Stimulated activated memory B cell treated with anti-CD40 and anti-IgM and Interleukin-4, amounts not matched to agents 10 μg/mL and 1 μg/mL and 100 μg/mL, for 72 hours (primary cell): ENCODE data around the gene CD22.
A peak's percentile ranks its signal among the peaks of the same experiment; 100 is the strongest.
"Not testable (repeated sequence)": the region's sequence is repeated elsewhere in the genome, so short reads cannot be mapped to it uniquely, and the experiment has no call there.

Experiments used
- ATAC-seq: fragments of 150-1000 bp; cut with Tn5 transposase; 2 replicates; pipeline ENCODE4 v1.10.0; 2021
- H3K27ac Mint-ChIP-seq: one replicate; pipeline ENCODE4 v1.8.0; 2022; ENCODE audit warnings: mild to moderate bottlenecking, mixed read lengths
- H3K27me3 Mint-ChIP-seq: one replicate; pipeline ENCODE4 v1.8.0; 2022; ENCODE audit warnings: mixed read lengths
- H3K36me3 Mint-ChIP-seq: one replicate; pipeline ENCODE4 v1.8.0; 2022; ENCODE audit warnings: mixed read lengths
- H3K4me1 Mint-ChIP-seq: one replicate; pipeline ENCODE4 v1.8.0; 2022; ENCODE audit warnings: mixed read lengths
- H3K4me3 Mint-ChIP-seq: one replicate; pipeline ENCODE4 v1.8.0; 2022; ENCODE audit warnings: mild to moderate bottlenecking, moderate library complexity, mixed read lengths
- H3K9me3 Mint-ChIP-seq: one replicate; pipeline ENCODE4 v1.8.0; 2022; ENCODE audit warnings: mixed read lengths

The CD22 gene

GRCh38 chr19:35363711-35364425 lies 34.9 kb downstream of the CD22 start:
- H3K27me3 Mint-ChIP-seq: peaks cover 48% of the 10 kb centered on the region
- H3K9me3 Mint-ChIP-seq: no peaks in the 10 kb centered on the region
- no peak for ATAC-seq
- H3K4me1 Mint-ChIP-seq: no peaks in the 10 kb centered on the region
- no peak overlapping the region for H3K4me3 Mint-ChIP-seq
- no peak overlapping the region for H3K27ac Mint-ChIP-seq
- no peaks in the 10 kb centered on the region for H3K36me3 Mint-ChIP-seq

- H3K9me3 Mint-ChIP-seq: peaks cover 5% of the 10 kb centered on the region
- H3K4me3 Mint-ChIP-seq: no peak overlapping the region
- H3K4me1 Mint-ChIP-seq: no peaks in the 10 kb centered on the region
- H3K27ac Mint-ChIP-seq: no peak overlapping the region
- H3K36me3 Mint-ChIP-seq: peaks cover 7% of the 10 kb centered on the region
- peaks cover 48% of the 10 kb centered on the region for H3K27me3 Mint-ChIP-seq
- ATAC-seq: no peak
Measured at GRCh38 chr19:35365303-35365702, 36.3 kb downstream of the CD22 start.

- Mint-ChIP-seq H3K9me3 (peaks cover 5% of the 10 kb centered on the region), H3K36me3 (peaks cover 7% of the 10 kb centered on the region), H3K27ac (no peak overlapping the region)
Measured at GRCh38 chr19:35368378-35368777, 39.4 kb downstream of the CD22 start.

GRCh38 chr19:35369522-35369921 lies 40.5 kb downstream of the CD22 start:
- no peak overlapping the region for H3K27ac Mint-ChIP-seq
- H3K4me1 Mint-ChIP-seq: peaks cover 9% of the 10 kb centered on the region
- peaks cover 7% of the 10 kb centered on the region for H3K36me3 Mint-ChIP-seq
- H3K9me3 Mint-ChIP-seq: peaks cover 5% of the 10 kb centered on the region
- no peak for ATAC-seq
- no peak overlapping the region for H3K4me3 Mint-ChIP-seq
- H3K27me3 Mint-ChIP-seq: peaks cover 10% of the 10 kb centered on the region

More at GRCh38 chr19:35368378-35368777, 39.4 kb downstream of the CD22 start:
- Mint-ChIP-seq H3K27me3 (peaks cover 22% of the 10 kb centered on the region), H3K4me3 (no peak overlapping the region), H3K4me1 (no peaks in the 10 kb centered on the region)
- ATAC-seq: no peak

- Mint-ChIP-seq H3K4me3 (no peak within 1 kb of the TSS), H3K36me3 (peaks cover 7% of the 10 kb centered on the region), H3K27me3 (peaks cover 16% of the 10 kb centered on the region), H3K9me3 (peaks cover 5% of the 10 kb centered on the region), H3K4me1 (peaks cover 21% of the 10 kb centered on the region), H3K27ac (no peak within 1 kb of the TSS)
- ATAC-seq: no peak
Measured at GRCh38 chr19:35370722-35371121, 41.7 kb downstream of the CD22 start, which contains the start of gene GPR42. TSS of gene GPR42 (plus strand) at chr19:35371068. CDS start at chr19:35371360, 292 bp downstream.

- Mint-ChIP-seq H3K36me3 (peaks cover 7% of the 10 kb centered on the region), H3K4me1 (peaks cover 44% of the 10 kb centered on the region), H3K4me3 (no peak overlapping the region), H3K9me3 (peaks cover 8% of the 10 kb centered on the region), H3K27me3 (peaks cover 9% of the 10 kb centered on the region), H3K27ac (no peak overlapping the region)
- no peak for ATAC-seq
Measured at GRCh38 chr19:35373492-35373891, 44.5 kb downstream of the CD22 start.

- peaks cover 44% of the 10 kb centered on the region for H3K4me1 Mint-ChIP-seq
- not testable (repeated sequence) for H3K4me3 Mint-ChIP-seq, H3K27me3 Mint-ChIP-seq, H3K27ac Mint-ChIP-seq, ATAC-seq, H3K9me3 Mint-ChIP-seq, H3K36me3 Mint-ChIP-seq
Measured at GRCh38 chr19:35374031-35374430, 45.0 kb downstream of the CD22 start.

GRCh38 chr19:35375505-35376307 lies 46.7 kb downstream of the CD22 start:
- no peaks in the 10 kb centered on the region for H3K36me3 Mint-ChIP-seq
- peaks cover 3% of the 10 kb centered on the region for H3K9me3 Mint-ChIP-seq
- no peak overlapping the region for H3K4me3 Mint-ChIP-seq
- no peak for ATAC-seq
- H3K4me1 Mint-ChIP-seq: peaks cover 44% of the 10 kb centered on the region
- peaks cover 9% of the 10 kb centered on the region for H3K27me3 Mint-ChIP-seq
- peak overlapping the region; percentile 4 for H3K27ac Mint-ChIP-seq

- Mint-ChIP-seq H3K4me1 (peaks cover 44% of the 10 kb centered on the region), H3K9me3 (peaks cover 3% of the 10 kb centered on the region), H3K27ac (no peak overlapping the region), H3K4me3 (no peak overlapping the region), H3K27me3 (peaks cover 9% of the 10 kb centered on the region), H3K36me3 (no peaks in the 10 kb centered on the region)
- ATAC-seq: no peak
Measured at GRCh38 chr19:35377656-35378055, 48.7 kb downstream of the CD22 start.

- ATAC-seq: no peak
- Mint-ChIP-seq H3K27ac (no peak overlapping the region), H3K36me3 (no peaks in the 10 kb centered on the region), H3K4me3 (no peak overlapping the region), H3K9me3 (peaks cover 3% of the 10 kb centered on the region), H3K4me1 (peaks cover 44% of the 10 kb centered on the region), H3K27me3 (peaks cover 9% of the 10 kb centered on the region)
Measured at GRCh38 chr19:35378356-35378755, 49.4 kb downstream of the CD22 start.

- H3K4me3 Mint-ChIP-seq, H3K9me3 Mint-ChIP-seq, ATAC-seq, H3K27ac Mint-ChIP-seq, H3K27me3 Mint-ChIP-seq, H3K36me3 Mint-ChIP-seq: not testable (repeated sequence)
- peaks cover 34% of the 10 kb centered on the region for H3K4me1 Mint-ChIP-seq
Measured at GRCh38 chr19:35379545-35379944, 50.6 kb downstream of the CD22 start.

GRCh38 chr19:35379992-35380391 lies 51.0 kb downstream of the CD22 start:
- peaks cover 5% of the 10 kb centered on the region for H3K9me3 Mint-ChIP-seq
- H3K36me3 Mint-ChIP-seq: no peaks in the 10 kb centered on the region
- peaks cover 30% of the 10 kb centered on the region for H3K4me1 Mint-ChIP-seq
- no peak overlapping the region for H3K4me3 Mint-ChIP-seq
- no peak for ATAC-seq
- H3K27ac Mint-ChIP-seq: no peak overlapping the region
- H3K27me3 Mint-ChIP-seq: peaks cover 7% of the 10 kb centered on the region

- ATAC-seq: no peak
- H3K4me3 Mint-ChIP-seq: no peak overlapping the region
- H3K36me3 Mint-ChIP-seq: no peaks in the 10 kb centered on the region
- no peak overlapping the region for H3K27ac Mint-ChIP-seq
- peaks cover 5% of the 10 kb centered on the region for H3K9me3 Mint-ChIP-seq
- peaks cover 1% of the 10 kb centered on the region for H3K27me3 Mint-ChIP-seq
- peaks cover 24% of the 10 kb centered on the region for H3K4me1 Mint-ChIP-seq
Measured at GRCh38 chr19:35380450-35381124, 51.6 kb downstream of the CD22 start.

- H3K27me3 Mint-ChIP-seq: no peaks in the 10 kb centered on the region
- H3K4me3 Mint-ChIP-seq: no peak overlapping the region
- H3K27ac Mint-ChIP-seq: no peak overlapping the region
- H3K9me3 Mint-ChIP-seq: peaks cover 6% of the 10 kb centered on the region
- no peak for ATAC-seq
- H3K4me1 Mint-ChIP-seq: peaks cover 17% of the 10 kb centered on the region
- H3K36me3 Mint-ChIP-seq: peaks cover 2% of the 10 kb centered on the region
Measured at GRCh38 chr19:35381318-35381717, 52.3 kb downstream of the CD22 start.

GRCh38 chr19:35381926-35382325 lies 52.9 kb downstream of the CD22 start:
- H3K9me3 Mint-ChIP-seq: peaks cover 9% of the 10 kb centered on the region
- no peak for ATAC-seq
- H3K36me3 Mint-ChIP-seq: peaks cover 7% of the 10 kb centered on the region
- H3K4me3 Mint-ChIP-seq: no peak overlapping the region
- peaks cover 11% of the 10 kb centered on the region for H3K4me1 Mint-ChIP-seq
- no peak overlapping the region for H3K27ac Mint-ChIP-seq
- H3K27me3 Mint-ChIP-seq: no peaks in the 10 kb centered on the region
